Activated CD8-positive, alpha-beta memory T cell treated with anti-CD3 and anti-CD28 coated beads, Interleukin-2, amount 50 U/mL, for 1 hour (primary cell): Measurements from ENCODE around the gene NLK.
"Not testable (repeated sequence)": the region's sequence is repeated elsewhere in the genome, so short reads cannot be mapped to it uniquely, and the experiment has no call there.

Experiments
- DNase-seq: peaks from one replicate; pipeline ENCODE4 v3.0.0-alpha.2; 2020; ENCODE audit errors: extremely low read depth

Gene NLK

DNA sequence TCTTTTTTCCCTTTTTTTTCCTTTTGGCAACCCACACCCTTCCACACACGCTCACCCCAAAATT lies at the start of gene NLK:
NLK (plus strand) TSS at position 21 of the 64 bp plus-strand sequence. CDS start 197 bp downstream, outside the sequence.
- DNase-seq, result no peak

DNA sequence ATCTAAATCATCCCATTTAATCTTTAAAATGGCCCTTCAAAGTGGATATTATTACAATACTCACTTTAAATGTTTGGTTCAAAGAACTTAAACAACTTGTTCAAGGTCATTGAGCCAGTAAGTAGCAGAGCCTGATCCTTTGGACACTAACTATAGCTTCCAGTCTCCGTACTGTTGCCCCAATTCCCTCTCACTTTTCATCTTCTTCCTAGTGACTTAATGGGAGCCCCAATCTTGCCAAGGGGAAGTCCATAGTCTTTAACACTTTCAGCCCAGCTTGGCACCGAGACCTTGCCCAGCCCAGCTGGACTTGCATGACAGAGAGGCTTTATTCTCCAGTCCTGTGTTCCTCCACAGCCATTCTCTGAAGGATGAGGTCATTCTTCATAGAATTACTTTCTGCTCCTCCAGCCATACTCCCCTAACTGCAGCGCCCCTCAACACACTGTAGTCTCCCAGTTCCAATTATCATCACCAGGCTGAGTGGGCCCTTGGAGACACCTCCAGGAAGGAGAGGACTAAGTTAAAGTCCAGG lies 49.2 kb upstream of the NLK start:
- no peak for DNase-seq

DNA sequence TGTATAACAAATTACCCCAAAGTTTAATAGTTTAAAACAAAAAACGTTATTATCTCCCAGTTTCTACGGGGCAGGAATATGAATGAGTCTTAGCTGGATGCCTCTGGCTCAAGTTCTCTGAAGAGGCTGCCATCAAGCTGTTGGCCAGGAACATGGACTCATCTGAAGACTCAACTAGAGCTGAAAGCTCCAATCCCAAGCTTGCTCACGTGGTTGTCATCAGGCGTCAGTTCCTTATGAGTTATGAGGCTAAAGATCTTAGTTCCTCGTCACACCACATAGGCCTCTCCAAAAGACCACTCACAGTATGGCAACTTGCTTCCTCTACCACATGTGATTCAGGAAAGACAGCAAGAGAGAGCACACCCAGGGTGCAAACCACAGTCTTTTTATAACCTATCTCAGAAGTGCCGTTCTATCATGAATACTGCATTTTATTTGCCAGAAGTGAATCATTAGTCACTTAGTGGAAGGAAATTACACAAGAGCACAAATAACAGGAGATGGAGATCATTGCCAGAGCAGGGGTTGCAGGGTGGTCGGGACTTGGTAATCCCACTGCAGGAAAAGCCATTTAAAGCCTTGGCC lies 48.7 kb upstream of the NLK start:
- no peak for DNase-seq

DNA sequence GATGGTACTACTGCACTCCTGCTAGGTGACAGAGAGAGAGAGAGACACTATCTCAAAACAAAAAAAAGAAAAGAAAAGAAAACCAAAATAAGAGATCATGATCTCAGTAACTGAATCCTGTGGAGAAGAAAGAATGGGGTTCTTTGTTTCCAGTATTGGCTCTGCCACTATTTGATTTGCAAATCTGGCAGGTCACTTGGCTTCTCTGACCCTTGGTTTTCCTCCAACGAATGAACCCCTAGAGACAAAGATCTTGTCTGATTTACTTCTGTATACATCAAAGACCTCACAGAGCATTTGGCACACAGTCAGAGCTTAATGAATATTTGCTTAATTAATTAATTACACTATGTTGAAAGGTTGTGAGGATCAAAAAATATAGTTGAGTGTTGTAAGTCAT lies 47.9 kb upstream of the NLK start:
- no peak for DNase-seq

DNA sequence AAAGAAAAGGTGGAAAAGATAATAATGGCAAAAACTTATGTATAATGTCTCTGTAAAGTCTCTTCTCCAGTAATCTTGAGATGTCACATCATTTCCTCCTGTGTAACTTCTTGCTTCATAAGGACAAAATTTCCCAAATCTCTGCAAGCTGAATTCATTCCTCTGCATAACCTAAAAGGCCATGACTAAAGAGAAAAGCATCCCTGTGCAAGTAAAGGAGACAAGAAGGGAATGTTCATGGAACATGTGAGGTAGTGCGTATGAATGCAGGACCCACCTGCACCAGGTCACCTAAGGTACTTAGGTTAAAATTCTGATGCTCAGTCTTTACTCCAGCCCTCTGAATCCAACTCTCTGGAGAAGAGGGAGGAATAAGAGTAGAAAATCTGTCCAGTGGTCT lies 46.9 kb upstream of the NLK start:
- no peak for DNase-seq

DNA sequence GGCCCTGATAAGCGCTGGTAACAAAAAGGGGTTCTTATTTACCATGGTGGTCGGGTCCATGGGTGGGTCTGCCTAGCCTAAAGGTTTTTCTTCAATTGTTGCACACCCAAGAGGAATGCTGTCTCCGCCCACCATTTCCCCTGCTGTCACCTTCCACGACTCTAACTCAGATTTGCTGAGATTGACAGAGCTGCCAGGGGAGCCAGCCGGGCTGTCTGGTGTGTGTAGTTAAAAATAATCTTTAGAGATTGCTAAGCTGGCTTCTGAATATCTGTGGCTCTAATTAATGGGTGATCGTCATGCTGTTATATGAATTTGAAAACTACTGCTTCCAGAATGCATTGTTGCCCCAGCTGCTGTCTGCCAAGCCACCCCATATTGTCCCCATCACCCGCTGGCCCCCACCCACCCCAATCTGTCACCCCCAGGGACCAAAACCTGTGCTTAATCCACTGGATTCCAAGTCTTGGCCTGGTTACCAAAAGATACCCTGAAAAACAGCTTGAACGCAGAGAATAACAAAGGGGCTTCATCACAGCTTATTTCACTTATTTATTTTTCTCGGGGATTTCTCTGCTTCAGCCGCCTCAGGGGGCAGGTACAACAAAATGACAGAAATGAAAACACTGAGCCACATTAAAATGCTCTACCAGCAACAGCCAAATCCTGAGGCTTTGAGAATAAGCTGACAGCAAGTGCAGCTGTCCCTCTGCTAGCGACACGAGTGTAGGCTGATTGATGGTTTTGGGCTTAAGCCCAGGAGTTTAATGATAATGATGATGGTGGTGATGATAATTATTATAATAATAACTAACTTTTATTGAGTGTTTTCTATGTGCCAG lies 46.1 kb upstream of the NLK start:
- DNase-seq, result no peak

DNA sequence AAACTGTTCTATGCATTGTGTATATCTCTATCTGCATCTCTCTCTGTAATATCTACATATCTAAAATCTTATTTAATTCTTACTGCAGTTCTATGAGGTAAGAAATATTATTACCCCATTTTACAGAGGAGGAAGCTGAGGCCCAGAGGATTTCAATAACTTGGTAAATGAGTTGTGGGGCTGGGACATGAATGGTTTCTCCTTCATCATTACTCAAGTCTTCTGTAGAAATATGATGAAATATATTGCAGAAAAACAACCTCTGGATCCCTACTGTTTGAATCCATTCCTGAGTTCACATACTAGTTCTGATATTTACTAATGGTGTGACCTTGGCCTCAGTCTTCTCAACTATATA lies 45.5 kb upstream of the NLK start:
- no peak for DNase-seq

DNA sequence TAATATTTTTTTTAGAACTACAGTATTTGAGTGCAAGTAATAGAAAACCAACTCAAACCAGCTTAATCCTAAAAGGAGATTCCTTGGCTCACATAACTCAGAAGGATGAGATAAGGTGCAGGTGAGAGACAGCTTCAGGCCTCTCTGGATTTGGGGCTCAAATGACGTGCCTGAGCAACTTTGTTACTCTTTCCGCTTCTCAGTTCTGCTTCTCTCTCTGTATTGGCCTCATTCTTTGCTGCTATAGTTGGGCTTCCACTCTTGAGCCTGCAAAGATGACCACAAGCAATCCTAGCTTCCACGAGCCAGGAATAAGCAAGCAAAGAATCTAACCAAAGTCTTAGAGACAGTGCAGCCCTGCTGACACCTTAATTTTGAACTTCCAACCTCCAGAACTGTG lies 45.0 kb upstream of the NLK start:
- no peak for DNase-seq

DNA sequence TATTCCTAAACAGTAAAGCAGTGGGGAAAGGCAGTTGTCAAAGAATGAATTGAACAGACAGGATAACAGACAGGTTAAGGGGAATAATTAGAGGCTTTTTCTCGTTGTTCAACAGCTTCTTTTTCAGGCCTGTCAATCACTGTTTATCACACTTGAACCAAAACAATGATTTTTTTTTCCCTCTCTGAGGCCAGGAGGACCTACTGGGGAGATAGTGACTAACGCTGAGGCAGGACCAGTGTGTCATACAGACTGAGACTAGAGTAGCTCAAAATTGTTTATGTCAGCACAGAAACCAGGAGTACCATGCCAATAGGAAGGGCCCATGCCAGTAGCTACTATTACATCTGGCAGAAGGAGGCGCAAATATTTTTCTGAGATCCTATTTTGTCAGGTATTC lies 41.3 kb upstream of the NLK start:
- DNase-seq, result no peak

DNA sequence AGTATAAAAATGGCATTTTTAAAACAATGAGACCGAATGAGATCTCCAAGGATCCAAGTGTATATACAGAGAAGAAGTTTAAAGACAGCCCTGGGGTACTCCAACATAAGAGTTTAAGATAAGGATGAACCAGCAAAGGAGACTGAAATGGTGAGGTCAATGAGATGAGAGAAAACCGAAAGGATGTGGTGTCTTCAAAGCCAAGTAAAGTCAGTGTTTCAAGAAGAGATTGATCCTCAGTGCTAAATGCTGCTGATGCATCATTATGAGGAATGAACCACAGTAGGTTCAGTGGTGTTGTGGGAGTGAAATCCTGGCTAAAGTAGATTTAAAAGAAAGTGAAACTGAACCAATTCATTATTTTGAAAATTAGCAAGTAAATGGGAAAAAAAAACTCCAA lies 38.1 kb upstream of the NLK start:
- no peak for DNase-seq

DNA sequence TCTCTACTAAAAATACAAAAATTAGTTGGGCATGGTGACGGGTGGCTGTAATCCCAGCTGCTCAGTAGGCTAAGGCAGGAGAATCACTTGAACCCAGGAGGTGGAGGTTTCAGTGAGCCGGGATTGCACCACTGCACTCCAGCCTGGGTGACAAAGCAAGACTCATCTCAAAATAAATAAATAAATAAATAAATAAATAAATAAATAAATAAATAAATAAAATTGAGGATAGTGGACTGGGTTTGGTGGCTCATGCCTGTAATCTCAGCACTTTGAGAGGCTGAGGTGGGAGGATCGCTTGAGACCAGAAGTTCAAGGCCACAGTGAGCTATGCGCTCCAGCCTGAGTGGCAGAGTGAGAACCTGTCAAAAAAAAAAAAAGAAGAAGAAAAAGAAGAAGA lies 34.6 kb upstream of the NLK start:
- not testable (repeated sequence) for DNase-seq

DNA sequence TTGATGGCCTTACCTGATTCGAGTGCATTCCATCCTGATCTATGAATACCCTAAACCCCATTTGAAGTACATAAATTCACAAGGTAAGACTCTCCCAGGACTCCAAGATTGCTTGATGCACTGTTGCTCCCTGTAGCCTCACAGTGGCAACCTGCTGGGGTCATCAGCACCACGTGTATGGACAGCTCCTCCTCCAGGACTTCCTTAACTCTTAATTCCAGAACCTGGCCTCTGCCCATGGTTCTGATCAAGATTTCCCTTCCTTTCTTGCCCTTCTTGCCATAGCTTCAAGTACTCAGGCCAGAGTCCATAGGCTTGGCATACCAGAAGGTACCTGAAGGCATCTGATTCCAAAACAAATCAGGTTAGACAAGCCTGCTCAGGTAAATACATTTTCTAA lies 34.0 kb upstream of the NLK start:
- no peak for DNase-seq

DNA sequence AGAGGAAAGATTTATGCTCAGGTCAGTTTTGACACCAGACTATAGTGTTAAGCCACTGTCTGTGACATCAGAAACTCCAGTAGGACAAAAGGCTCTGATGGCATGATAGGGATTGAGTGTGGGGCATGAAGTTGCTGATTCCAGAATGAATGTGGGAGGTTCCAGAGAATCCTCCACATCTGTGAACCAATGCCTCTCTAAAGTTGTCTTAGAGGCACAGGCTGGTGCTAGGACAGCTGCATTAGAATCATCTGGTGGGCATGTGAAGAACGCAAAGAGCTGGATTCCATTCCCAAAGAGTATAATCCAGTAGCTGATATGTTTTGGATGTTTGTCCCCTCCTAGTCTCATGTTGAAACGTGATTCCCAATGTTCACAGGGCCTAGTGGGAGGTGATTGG lies 32.1 kb upstream of the NLK start:
- no peak for DNase-seq

DNA sequence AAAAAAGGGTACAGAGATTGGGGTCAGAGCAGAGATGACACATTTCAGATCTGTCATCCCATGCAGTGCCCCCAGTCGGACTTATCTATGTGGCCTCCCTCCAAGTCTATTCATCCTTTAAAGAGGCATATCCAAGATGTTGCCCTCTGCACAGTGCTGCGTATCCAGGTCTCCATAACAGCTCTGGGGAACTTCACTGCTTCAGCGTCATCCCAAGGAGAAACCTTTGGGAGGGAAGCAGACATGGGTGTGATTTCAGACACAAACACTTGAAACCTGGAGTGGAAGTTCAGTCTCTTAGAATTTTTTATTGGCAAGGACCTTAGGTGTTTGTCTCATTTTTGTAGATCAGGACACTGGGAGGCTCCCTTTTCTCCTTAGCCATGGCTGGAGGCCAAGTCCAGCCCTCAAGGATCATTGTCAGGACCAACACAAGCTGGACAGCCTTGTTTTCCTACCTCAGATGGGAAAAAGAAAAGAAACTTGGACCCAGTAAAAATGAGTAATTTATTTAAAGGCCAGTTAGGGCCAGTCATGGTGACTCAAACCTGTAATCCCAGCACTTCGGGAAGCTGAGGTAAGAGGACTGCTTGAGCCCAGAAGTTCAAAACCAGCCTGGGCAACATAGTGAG lies 23.9 kb upstream of the NLK start:
- no peak for DNase-seq

DNA sequence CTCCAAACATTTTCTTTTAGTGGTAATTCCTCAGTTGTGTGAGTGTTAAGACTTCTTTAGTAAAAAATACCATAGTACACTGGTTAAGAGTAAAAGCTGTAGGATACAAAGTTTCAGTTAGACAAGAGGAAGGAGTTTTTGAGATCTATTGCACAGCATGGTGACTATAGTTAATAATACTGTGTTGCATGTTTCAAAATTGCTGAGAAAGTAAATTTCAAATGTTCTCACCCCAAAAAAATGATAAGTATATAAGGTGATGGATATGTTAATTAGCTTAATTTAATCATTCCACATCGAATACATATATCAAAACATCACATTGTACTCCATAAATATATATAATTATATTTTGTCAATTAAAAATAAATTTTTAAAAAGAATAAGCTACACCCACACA lies 22.0 kb upstream of the NLK start:
- no peak for DNase-seq

DNA sequence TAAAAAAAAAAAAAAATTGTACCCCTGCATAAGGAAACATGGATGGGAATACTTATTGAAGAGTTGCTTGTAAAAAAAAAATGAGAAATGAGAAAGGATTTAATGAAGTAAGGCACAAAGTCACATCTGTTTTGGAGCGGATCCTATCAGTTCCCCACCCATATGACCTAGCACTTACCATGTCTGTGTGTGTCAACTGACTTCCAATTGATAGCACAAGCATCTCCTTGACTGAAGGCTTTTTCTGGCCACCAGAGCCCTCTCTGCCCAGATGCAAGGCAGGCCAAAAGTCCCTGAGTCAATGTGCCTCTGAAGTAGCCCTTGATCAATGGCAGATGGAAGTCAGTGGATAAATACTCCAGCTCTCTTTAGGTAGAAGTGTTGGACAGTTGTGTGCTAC lies 13.4 kb upstream of the NLK start:
- no peak for DNase-seq

DNA sequence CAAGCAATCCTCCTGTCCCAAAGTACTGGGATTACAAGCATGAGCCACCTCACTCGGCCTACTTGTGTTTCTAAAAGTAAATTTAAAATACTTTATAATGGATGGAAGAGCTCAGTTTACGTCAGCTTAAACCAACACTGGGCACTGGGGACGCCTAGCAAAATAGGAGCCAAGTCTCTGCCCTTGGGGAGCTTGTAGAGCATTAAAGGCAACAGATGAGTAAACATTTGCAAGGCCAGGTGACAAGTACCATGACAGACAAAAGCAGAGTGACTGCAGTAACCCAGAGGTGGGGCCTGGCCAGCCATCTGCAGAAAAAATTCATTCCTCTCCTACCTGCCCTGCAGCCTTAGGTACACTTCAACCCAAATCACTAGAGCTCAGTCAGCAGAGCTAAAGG lies 12.1 kb upstream of the NLK start:
- DNase-seq, result no peak

DNA sequence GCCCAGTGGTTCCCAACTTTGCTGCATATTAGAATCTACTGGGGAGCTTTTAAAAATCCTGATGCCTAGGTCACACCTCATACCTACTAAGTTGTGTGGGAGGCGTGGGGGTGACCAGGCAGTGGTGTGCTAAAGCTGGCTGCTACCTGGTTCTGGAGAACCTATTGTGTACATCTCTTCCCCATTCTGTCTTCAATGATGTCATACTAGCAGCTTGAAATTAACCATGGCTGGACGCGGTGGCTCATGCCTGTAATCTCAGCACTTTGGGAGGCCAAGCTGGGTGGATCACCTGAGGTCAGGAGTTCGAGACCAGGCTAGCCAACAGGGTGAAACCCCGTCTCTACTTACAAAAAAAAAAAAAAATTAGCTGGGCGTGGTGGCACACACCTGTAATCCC lies 11.3 kb upstream of the NLK start:
- DNase-seq, result no peak

DNA sequence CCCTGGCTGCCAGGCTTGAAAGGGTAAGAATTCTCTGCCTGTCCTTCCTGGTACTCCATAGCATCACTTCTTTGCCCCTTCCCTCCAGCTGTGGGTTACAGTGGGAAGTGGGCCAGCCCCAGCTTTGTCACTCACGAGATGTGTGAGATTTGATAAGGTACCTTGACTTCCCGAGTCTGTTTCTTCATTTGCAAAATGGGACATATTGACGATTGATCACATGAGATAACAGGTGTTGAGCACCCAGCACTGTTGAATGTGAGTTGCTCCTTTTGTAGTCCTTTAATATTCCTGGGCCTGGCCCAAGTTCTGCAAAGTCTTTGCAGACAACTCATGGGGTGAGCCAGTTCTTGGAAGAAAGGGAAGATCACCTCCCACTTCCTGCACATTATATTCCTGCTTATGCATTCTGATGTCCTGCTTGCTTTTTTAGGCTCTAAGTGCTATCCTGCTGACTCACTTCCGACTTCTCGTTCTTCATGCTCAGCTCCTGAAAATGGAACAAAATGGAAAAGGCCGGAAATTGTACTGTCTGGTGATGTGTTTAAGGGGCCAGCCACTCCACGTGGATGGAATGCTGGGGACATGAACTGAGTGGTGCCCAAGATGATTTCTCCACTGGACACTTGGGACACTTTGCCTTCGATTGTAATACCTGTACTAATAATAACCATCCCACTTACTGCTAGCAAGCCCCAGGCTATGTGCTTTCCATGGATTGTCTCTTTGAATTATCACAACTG lies 8.3 kb upstream of the NLK start:
- no peak for DNase-seq

DNA sequence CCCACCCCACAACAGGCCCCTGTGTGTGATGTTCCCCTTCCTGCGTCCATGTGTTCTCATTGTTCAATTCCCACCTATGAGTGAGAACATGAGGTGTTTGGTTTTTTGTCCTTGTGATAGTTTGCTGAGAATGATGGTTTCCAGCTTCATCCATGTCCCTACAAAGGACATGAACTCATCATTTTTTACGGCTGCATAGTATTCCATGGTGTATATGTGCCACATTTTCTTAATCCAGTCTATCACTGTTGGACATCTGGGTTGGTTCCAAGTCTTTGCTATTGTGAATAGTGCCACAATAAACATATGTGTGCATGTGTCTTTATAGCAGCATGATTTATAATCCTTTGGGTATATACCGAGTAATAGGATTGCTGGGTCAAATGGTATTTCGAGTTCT lies 7.0 kb upstream of the NLK start:
- DNase-seq, result not testable (repeated sequence)

DNA sequence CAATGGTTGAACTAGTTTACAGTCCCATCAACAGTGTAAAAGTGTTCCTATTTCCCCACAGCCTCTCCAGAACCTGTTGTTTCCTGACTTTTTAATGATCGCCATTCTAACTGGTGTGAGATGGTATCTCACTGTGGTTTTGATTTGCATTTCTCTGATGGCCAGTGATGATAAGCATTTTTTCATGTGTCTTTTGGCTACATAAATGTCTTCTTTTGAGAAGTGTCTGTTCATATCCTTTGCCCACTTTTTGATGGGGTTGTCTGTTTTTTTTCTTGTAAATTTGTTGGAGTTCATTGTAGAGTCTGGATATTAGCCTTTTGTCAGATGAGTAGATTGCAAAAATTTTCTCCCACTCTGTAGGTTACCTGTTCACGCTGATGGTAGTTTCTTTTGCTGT lies 6.6 kb upstream of the NLK start:
- not testable (repeated sequence) for DNase-seq

DNA sequence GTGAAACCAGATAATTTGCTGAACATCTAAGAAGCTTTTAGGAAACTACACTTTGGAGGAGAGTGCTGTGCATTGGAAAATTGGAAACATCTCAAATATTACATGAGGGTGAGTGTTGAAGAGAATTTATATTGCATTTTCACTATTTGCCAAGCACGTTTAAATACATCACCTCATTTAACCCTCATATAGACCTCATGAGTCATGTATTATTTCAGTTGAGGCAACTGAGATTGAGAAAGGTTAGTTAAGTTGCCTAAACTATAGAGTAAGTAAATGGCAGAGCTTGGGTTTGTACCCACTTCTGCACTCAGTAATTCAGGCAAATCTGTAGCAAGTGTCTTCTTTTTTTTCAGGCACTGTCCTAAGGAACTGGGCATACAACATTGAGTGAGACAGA lies 3.7 kb upstream of the NLK start:
- DNase-seq, result no peak

DNA sequence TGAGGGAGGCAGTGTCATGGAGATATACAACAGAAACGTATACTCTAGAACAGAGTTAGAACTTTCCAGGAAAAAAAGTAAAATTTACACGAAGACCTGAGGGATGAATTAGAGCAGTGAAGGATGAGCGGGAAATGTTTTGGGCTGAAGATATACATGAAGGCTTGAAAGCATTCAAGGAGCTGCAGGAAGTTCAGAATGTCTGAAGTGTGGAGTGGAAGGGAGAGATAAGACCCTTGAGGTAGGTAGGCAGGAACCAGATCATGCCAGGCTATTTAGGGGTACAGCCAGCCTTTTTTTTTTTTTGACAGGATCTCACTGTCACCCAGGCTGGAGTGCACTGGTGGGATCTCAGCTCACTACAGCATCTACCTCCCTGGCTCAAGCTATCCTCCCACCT lies 3.2 kb upstream of the NLK start:
- no peak for DNase-seq
